HG03520 (cell line): Measurements from ENCODE around the gene ATG16L1.

Experiments
- ATAC-seq: cut with Tn5 transposase; IDR thresholded peaks from one replicate; pipeline ENCODE4 v1.9.1; 2021; ENCODE audit warnings: mild to moderate bottlenecking, moderate library complexity; ENCODE audit not compliant: unreplicated experiment

The ATG16L1 gene

GRCh38 chr2:233251306-233252116 is at the start of gene ATG16L1:
Gene ATG16L1, plus strand, starts transcription at chr2:233251673. Its CDS starts 155 bp downstream, at chr2:233251828.
- peak; percentile 96 for ATAC-seq

GRCh38 chr2:233202531-233202944 is 48.9 kb upstream of the ATG16L1 start:
- no peak for ATAC-seq

DNA sequence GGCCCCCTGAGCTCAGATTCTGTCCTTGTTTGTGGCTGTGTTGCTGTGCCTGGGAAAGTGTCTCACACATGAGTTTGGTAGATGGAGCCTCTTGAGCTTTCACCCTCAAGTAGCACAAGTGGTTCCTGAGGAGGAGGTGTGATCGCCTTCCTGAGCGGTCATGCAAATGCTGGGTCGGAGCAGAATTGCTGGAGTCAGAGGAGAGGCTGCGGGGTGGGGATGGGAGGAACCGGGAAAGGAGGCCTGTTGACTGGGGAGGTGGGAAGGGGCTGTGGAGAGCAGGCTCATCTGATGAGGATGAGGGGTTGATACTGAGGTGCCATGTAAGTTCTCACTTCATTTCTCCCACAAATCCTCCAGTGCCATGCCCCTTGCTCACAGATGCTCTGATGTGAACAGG is 48.4 kb upstream of the ATG16L1 start:
- no peak for ATAC-seq

DNA sequence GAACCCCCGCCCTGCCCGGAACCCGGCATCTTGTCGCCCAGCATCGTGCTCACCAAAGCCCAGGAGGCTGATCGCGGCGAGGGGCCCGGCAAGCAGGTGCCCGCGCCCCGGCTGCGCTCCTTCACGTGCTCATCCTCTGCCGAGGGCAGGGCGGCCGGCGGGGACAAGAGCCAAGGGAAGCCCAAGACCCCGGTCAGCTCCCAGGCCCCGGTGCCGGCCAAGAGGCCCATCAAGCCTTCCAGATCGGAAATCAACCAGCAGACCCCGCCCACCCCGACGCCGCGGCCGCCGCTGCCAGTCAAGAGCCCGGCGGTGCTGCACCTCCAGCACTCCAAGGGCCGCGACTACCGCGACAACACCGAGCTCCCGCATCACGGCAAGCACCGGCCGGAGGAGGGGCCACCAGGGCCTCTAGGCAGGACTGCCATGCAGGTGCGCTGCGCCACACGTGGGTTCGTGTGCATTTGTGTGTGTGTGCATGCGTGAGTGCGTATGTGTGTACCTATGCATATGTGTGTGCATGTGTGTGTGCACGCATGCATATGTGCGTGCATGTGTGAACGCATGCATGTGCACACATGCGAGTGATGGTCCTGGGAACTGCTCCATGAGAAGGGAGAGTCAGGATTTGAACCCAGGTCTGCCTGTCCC is 47.1 kb upstream of the ATG16L1 start:
- no peak for ATAC-seq

GRCh38 chr2:233208382-233209116 is 42.9 kb upstream of the ATG16L1 start:
- no peak for ATAC-seq

GRCh38 chr2:233209117-233209532 is 42.3 kb upstream of the ATG16L1 start:
- ATAC-seq = no peak

DNA sequence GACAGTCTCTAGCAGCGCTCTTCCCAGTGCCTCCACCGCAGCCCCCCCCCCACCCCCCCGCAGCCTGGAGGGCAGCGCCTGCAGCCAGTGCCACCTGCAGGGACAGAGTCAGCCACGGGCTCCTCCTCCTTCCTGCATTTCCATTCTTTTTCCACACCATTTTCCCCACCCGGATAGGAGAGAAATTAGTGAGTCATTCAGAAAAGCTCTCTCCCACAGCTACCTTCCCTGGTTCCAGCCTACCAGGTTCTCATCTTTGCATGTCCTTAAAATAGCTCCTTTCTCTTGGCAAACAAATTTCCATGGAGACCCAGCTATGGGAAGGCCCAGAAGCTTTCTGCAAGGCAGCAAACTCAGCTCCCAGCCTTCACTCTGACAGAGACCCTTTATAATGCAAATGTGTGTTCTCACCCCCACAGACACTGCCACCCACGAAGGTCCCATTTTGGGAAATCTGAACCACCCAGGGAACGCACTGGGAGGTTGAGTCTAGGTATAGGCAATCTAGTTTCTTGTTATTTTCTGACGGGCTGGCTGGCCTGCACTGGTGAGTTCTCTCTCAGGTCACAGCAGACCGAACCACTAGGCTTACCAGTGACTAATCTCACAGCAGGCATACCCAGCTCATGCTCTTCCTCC is 41.8 kb upstream of the ATG16L1 start:
- no peak for ATAC-seq

DNA sequence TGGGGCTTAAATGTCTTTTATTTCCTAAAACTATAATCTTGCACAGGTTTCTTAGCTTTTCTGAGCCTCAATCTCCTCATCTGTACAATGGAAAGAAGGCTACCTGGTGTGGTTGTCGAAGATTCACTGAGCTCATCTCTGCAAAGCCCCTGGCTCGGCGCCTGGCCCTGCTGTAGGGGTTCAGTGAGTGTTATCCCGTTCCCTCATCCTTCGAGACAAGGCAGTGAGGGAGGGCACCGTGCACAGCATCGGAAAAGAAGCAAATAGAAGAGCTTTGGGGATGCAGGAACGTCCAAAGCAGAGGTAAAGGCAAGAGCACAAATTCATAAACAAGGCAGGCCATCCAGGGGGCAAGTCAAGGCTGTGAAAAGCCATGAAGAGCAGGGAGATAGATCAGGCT is 41.2 kb upstream of the ATG16L1 start:
- no peak for ATAC-seq

DNA sequence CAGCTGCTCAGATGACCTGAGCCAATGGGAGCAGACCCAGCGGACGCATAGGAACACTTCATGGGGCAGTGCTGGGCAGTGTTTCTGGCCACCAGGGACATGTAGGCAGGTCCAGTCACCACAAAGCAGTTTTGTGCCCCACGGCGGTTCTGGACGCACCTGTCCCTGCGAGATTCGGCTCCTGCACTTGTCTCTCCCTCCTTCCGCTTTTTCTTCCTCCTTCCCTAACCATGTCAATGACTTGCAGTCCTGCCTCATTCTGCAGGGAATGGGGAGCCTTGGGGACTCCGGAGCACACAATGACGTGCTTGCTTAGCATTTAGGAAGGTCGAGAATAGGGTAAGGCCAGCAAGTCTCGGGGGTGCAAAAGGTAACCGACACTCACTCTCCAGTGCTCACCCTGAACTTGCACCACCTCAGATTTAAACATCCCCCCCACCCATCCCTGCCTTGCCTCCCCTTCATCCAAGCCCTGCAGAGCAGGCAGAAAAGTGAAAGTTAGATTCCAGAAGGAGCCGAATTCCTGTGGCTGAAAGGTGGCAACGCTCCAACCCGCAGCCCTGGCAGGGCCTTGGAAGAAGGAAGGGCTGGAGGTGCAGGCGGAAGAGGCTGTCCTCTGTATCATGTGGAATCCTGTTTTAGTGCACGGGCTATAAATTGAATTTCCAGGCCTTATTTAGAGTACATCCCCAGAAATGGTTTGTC is 40.5 kb upstream of the ATG16L1 start:
- no peak for ATAC-seq

- ATAC-seq = no peak
Observed at GRCh38 chr2:233211548-233211895, 40.0 kb upstream of the ATG16L1 start.

DNA sequence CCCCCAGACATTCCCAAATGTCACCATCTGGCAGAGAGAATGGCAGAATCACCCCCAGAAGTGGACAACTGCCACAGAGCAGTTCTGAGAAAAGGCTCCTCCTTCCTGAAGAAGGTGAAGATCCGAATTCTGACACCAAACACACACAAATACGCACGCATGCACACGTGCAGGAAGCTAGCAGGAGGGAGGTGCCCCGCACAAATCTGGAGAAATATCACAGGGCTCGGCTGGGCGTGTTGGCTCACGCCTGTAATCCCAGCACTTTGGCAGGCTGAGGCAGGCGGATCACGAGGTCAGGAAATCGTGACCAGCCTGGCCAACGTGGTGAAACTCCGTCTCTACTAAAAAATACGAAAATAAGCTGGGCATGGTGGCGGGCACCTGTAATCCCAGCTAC is 38.5 kb upstream of the ATG16L1 start:
- no peak for ATAC-seq

- no peak for ATAC-seq
Observed at GRCh38 chr2:233213975-233214374, 37.5 kb upstream of the ATG16L1 start.

DNA sequence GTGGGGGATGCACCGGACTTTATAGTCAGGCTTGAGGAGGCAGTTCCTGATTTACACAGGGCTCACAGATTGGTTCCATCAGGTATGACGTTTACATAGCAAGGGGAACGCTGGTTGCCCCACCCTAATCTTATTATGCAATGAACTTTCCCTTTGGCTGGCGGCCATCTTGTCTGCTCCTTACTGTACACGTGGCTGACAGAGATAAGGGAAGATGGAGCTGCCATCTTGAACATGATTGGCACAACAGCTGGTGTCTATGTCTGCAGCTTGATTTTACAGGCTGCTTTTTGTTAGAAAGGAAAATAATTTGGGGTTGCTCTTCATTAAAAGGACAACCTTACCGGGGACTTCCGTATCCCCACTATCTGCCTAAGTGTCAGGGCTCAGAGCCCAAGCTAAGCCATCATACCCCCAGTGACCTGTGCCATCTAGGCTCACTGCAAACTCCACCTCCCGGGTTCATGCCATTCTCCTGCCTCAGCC is 33.5 kb upstream of the ATG16L1 start:
- ATAC-seq = no peak

- no peak for ATAC-seq
Observed at GRCh38 chr2:233218836-233219235, 32.6 kb upstream of the ATG16L1 start.

DNA sequence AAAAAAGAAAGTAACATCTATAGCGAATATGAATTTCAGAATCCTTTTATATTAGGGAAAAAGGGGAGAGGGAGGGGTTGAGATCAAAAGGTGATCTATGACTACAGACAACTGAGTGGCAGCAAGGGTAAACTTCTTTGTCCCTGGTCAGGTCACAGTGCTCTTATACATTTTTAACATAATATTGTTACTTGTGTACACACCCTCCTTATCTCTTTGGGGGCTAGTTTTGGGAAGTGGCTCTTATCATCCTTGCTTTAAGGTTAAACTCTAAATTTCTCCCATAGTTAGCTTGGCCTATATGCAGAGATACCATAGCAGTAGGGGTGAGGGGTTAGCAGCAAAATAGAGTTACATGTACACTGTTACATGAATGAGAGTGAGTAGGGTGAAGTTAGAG is 31.6 kb upstream of the ATG16L1 start:
- no peak for ATAC-seq

DNA sequence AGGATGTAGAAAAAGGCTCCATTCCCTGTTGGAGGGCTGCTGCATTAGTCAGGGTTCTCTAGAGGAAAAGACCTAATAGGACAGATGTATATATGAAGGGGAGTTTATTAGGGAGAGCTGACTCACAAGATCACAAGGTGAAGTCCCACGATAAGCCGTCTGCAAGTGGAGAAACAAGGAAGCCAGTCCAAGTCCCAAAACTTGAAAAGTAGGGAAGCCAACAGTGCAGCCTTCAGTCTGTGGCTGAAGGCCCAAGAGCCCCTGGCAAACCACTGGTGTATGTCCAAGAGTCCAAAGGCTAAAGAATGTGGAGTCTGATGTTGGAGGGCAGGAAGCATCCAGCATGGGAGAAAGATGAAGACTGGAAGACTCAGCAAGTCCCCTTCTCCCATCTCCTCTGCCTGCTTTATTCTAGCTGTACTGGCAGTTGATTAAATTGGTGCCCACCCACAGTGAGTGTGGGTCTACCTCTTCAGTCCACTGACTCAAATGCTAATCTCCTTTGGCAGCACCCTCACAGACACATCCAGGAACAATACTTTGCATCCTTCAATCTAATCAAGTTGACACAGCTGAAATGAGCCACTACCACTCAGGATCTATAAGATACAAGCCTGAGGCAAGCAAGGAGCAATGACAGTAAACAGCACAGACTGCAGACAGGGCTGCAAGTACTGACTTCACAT is 30.0 kb upstream of the ATG16L1 start:
- no peak for ATAC-seq

DNA sequence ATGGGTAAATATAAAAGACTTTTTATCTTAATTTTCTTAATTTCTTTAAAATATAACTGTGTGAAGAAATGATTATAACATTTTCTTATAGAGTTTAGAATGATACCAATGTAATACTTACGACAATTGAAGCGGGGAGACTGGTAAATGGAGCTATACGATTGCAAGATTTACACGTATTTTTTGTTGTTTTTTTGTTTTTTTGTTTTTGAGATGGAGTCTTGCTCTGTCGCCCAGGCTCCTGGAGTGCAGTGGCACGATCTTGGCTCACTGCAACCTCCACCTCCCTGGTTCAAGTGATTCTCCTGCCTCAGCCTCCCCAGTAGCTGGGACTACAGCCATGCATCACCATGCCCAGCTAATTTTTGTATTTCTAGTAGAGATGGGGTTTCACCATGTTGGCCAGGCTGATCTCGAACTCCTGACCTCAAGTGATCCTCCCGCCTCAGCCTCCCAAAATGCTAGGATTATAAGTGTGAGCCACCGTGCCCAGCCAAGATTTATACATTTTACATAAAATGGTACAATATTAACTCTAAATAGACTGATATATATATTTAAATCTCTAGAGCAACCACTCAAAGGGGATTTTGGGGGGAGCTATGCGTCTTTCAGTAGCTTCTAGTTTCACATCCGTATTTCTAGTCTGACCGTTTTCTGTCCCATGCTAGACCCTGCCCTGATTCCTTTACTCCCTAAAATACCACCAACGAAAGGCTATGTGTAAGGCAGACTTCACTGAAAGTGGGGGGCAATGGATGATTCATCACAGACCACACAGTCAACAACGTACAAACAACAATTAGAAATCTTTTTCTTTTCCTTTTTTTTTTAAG is 28.2 kb upstream of the ATG16L1 start:
- ATAC-seq = peak; percentile 66

- ATAC-seq = no peak
Observed at GRCh38 chr2:233225230-233226068, 26.0 kb upstream of the ATG16L1 start.
